CD4-positive, alpha-beta T cell treated with Interleukin-17A for 1 hour (primary cell): ENCODE measurements around the gene GNAI1.

ENCODE experiments used
- DNase-seq: peaks from one replicate; pipeline ENCODE4 v3.0.0-alpha.2; 2020

The GNAI1 gene

DNA sequence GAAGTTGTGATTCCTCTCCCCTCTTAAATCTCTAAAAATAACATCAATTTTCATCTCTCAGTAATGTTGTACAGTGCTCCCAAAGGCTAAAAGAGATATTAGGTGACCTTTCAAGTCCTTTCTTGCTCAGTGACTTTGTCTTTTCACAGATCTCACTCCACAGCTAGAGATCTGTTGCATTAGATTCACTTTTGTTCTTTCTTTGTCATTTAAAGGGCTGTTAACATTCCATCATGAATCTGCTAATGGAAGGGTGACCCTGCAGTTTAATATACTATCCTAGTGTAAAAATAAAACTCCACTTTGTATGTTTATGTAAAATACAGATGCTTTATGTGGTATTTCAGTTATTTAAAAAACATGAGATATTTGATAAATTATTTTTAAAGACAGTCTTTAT is 30.5 kb downstream of the GNAI1 start:
- no peak for DNase-seq

DNA sequence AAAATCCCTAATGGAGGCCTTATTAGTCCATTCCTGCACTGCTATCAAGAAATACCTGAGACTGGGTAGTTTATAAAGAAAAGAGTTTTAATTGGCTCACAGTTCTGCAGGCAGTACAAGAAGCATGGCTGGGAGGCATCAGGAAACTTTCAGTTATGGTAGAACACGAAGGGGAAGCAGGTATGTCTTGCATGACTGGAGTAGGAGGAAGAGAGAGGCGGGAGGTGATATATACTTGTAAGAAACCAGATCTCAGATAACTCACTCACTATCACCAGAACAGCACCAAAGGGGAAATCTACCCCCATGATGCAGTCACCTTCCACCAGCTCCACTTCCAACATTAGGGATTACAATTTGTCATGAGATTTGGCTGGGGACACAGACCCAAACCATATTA is 35.8 kb downstream of the GNAI1 start:
- DNase-seq = no peak

DNA sequence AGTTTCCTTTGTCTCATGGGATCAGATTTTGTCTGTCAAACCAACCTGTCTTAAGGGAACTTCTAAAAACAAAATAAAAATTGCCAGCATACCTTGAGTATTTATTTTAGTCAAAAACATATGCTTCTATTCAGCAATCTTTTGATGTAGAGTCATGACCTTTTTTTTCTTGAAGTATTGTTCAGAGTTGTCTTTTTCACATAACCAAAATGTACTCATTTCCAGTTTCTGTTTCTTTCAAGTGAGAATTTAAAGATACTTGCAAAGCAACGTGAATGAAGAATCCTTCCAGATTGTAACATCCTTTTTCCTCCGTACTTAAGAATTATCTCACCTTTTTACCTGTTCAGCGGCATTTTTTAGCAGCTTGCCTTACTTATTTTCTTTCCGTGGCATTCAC is 37.8 kb downstream of the GNAI1 start:
- no peak for DNase-seq

DNA sequence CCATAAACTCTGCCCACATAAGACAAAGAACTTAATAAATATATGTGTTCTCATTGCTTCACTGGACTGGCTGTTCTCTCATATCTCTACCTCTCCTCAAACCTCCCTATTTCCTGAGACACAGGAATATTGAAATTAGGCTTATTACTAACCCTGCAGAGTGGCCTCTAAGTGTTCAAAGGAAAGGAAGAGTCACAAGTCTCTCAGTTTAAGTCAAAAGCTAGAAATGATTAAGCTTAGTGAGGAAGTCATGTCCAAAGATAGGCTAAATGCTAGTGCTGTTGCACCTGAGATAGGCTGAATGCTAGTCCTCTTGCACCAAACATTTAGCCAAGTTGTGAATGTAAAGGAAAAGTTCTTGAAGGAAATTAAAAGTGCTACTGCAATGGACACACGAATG is 41.1 kb downstream of the GNAI1 start:
- no peak for DNase-seq

DNA sequence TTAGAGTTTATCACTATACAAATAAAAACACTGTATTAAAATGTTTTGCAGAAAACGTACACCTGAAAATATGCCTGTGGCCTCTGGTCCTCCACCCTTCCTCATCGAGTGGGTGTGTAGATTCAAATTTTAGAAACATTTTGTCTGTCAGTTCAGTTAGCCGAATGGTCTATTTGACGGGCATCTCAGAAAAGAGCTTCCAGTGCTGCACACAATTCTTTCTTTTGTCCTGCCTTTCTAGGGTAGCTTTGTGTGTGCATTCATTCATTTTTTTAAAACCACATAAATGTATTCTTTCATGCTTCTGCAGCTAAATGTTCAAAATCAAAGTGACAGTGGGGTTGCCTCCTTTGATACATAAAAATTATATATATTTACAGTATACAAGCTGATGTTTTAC is 46.8 kb downstream of the GNAI1 start:
- no peak for DNase-seq

DNA sequence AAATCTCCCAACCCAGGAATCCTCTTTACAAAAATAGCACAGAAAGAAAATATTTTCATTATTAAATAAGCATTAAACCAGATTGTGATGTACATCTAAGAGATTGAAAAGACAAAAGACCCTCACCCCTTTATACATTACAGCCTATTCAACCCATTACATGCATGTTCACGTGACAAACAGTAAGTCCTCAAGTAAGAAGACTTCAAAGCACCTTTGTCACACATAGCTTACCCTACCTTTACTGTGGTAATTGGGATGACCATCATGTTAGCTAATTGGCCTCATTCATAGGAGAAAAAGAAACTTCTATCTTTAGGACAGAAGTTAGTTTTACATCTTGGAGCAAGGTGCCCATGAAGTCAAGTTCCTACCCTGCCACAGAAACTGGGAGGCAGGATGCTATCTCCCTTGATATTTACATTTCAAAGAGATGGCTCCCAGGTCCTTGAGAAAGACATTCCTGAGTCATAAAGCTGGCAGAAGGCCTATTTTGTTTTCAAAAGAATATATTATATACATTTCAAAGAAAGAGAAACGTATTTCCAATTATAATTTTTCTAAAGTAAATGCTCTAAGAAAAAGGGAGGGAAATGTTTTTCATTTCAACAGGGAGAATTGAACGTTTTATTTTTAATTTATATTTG is 48.1 kb downstream of the GNAI1 start:
- no peak for DNase-seq

DNA sequence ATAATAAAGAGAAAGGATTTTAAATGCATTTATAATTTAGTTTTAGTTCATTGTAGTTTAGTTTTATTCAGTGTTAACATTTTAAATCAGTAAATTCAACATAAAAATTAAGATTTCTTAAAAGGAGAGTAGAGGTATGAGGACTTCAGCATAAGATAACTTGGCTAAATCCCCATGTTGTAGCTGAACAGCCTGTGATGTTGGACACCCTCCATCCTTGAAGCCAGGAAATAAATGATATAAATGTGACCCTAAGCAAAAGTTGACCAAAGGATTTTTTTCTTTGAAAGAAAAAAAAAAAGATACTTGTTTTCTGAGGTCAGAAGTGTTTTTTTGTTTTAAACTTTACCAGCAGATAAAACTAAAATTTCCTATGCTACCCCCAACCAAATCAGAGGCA is 48.7 kb downstream of the GNAI1 start:
- no peak for DNase-seq

DNA sequence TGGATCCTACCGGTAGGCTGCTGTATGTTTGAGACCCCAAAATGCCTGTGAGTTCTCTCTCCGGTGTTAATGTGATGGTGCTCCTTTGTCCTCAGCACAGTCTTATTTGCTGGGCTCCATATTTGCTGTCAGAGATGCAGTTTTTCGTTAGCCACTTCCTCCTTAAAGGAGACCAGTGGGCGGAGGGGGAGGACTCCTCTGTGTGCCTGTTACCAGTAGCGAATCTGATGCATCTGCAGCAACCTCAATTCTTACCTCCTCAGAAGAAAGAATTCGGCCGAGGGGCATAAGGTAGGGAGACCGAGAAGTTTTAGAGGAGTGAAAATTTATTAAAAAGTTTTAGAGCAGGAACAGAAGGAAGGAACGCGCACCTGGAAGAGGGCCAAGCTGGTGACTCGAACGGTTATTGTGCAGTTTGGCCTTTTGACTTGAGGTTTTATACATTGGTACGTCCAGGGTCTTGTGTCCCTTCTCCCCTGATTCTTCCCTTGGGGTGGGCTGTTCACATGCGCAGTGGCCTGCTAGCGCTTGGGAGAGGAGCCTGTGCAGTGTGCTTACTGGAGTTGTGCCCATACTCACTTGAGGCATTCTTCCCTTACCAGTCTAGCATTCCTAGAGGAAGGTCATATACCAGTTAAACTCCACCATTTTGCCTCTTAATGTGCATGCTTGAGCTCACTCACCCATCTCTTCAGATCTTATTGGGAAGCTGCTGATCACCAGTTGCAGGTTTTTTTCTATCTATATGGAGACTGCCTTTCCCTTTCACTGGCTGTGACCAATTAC is 49.5 kb downstream of the GNAI1 start:
- no peak for DNase-seq

DNA sequence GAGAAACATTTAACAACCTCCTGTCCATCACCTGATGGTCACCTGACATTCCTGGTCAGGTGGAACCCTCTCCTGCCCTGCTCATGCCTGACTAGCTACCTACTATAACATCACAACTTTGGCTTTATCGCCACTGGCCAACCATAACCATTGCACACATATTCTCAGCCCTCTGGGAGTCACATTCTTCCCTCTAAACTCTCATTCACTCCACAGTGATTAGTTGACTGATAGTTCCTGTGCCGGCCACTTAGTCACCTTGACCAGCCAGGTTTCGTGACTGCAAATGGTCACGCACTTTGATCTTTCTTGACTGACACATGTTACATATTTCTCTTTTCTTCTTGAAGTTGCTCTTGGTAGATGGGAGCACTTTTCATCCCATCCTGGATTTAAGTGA is 50.1 kb downstream of the GNAI1 start:
- DNase-seq = no peak

DNA sequence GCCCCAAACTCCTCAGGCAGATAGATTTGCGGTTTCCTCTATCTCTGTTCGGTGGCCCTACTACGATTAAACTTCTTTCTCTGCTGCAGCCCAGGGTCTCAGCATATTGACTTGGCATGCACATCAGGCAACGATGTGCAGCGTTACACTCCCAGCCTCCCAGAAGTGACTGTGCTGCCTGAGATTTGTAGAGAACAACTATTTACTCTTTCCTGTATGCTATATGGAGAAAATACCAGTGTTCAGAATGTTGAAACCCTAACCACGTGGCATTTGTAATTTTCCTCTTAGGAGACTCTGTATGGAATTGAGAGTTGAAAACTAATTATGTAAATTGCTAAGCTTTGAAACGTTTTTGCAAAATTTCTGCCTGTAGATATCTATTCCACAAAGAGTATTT is 50.9 kb downstream of the GNAI1 start:
- DNase-seq = no peak

DNA sequence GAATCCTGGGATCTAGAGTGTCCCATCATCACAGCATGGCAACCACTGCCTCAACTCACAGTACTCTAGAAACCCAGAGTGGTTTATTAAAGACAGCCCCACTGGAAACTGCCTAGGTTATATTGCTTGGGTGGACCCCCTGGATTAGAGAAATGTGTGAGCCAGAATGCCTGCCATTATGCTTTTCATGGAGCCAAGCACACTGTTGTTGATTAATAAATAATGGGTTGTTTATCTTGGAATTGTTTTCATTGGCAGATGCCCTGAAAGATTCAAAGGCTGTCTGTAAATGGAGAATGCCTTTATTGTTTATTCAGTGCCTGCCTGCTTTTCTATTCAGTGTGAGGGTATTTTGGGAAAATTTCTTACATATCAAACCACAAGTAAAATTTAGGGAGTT is 52.1 kb downstream of the GNAI1 start:
- DNase-seq = no peak

DNA sequence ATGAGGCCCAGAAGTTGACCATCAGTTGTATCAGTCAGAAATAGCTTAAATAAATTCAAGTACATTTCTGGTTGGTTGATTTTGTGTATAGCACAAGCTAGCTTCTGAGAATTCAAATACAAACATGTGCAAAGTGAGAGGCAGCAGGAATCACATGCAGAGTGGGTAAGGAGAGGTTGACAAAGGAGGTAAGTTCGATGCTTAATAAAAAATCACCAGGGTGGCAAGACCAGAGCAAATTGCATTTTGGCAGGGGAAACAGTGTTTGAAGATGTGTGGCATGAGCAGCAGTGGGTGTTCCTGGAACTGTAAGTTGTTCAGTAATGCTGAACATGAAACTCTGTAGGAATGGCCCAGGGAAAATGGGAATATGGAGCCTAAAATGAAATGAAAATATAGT is 52.6 kb downstream of the GNAI1 start:
- DNase-seq = no peak

DNA sequence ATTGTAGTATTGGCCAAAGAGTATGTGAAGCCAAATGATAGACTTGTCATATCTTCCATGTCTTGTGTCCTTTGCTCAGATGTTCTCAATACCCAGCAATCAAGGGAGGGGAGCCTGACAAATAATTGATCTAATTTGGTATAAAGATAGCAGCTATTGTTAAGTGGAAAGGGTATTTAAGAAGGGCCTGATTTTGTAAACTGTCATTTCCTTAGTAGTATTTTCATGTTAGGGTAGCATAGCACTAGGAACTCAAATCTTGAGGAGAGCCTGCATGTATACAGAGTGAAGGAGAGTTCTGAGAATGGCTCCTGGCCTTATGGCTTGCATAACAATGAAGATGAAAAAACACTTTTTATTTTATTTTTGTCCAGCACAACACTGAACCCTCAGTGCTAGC is 53.1 kb downstream of the GNAI1 start:
- no peak for DNase-seq

DNA sequence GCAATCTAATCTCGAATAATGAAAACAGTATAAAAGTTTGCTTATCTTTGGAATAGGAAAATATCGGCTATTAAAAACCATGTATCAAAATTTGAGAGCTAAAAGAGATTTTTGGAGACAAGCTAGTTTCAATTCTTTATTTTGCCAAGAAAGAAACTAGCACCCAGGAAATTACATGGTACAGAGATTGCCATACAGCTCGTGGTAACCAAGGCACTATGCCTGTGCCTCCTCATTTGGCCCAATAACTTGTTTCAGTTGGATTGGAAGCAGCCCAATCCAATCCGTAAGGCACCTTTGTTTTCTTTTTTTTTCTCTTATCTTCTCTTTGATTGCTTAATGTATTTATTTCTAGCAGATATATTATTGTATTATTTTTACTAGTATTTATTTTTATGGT is 55.0 kb downstream of the GNAI1 start:
- no peak for DNase-seq

DNA sequence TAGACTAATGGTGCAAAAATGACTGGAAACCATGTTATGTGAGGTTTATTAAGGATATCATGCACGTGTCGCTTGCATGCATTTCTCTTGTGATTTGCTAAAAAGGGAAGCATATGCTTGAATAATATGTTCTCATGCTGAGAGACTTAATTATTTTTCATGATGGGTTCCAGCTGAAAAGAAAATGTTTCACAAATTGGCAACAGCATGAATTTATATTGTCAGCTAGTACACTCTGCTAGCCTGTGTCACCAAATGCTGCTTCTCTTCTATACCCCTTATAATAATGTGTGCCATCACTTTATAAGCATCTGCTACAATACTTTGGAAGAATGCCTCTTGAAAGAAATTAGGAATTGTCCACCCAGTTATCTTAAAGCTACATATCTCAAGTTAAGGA is 63.0 kb downstream of the GNAI1 start:
- DNase-seq = no peak

DNA sequence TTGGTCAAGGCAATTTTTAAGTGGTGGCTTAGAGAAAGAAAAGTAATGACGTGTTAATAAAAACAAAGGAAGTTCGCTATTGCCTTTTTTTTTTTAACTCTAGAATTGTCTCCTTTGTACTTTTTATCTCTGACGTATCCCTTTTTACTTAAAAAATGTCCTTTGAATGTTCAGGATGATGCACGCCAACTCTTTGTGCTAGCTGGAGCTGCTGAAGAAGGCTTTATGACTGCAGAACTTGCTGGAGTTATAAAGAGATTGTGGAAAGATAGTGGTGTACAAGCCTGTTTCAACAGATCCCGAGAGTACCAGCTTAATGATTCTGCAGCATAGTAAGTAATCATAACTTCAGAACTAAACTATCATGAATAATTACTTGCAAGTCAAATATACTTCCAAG is 64.4 kb downstream of the GNAI1 start:
- DNase-seq = no peak

DNA sequence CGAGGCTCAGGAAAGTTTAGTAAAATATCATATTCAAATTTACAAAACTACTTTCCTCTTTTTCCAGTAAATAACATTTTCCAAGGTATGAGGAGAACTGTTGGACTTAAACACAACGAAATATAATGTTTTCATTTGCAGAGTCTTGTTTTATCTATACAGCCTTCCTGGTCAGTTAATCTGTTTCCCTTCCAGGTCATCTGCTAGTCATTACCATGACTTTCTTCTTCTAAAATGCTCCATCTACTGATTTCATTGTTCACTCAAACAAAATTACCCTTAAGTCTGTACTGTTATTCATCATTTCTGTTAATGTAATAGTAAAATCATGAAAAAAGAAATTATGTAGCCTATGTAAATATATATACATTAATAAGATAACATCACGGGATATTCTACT is 69.8 kb downstream of the GNAI1 start:
- no peak for DNase-seq

DNA sequence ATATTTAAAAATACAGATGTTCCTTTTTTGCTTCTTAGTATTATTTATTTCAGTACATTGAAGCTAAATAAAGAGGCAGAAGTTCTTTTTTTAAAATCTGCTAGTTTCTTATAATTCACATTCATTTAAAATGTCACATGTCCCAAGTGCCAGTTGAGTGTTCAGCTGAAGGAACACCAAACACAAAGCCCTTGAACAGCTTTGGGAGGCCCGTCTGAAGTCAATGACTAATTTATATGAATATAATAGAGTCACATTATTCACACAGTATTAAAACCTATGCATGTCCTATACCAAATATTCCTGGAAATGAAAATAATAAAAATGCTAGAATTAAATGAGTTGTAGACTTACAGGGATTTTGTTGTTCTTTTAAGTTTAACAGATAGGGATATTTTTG is 70.3 kb downstream of the GNAI1 start:
- DNase-seq = no peak

DNA sequence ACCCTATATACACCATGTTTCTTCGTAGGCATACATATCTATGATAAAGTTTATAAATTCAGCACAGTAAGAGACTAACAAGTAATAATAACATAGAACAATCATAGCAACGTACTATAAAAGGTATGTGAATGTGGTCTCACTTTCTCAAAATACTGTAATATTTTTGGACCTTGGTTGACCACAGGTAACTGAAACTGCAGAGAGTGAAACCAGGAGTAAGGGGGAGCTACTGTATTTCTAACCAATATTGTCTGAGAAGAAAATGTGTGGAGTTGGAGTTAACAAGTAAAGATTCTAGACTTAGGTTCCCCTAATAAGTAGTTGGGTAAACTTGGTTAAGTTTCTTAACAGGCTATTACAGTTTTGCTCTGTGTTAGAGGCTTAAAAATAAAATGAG is 72.1 kb downstream of the GNAI1 start:
- DNase-seq = no peak

DNA sequence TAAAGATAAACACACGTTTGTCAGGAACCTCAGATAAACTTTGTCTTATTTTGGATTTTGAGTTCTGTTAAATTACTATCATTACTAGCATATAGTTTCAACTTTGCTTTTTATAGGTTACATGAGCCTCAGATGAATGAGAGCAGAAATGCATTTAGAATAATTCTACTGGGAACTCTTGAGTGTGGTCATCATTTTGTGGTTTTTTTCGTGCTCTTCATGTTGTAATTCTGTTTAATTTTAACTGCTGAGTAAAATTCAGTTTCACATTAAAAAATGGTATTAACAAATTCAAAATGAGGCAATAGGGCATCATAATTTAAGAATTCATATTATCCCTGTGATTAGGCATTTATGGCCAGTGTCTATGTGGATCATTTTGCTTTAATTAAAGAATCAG is 72.9 kb downstream of the GNAI1 start:
- DNase-seq = no peak

DNA sequence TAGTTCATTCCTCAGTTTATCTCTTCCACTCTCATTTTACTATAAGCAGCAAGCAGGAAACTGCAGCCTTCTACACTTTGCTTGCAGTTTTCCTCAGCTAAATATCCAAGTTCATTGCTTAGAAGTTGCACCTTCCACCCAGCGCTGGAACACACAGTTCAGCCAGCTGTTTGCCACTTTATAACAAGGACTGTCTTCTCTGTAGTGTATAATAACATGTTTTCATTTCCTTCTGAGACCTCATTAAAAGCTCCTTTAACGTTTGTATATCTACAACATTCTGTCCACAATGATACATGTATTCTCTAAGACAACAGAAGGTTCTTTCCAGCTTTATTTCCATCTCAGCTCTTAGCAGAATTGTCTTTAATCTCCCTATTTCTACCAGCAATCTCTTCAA is 74.1 kb downstream of the GNAI1 start:
- DNase-seq = no peak

DNA sequence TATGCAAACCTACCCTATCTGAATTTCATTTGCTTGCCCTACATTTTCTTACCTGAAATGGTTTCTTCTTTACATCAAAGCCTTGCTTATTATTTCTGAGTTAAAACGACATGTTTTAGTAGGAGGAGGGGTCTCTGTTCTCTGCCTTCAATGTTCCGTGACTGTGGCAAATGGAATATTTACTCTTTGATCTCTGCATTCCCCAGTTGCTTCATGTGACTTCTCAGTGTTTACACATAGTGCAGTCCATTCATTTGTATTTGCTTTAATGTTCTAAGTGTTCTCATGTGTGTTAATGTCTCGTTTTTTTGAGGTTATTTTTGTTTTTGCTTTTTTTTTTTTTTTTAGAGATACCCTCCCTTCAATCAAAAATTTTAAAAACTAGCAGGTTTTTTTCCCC is 75.8 kb downstream of the GNAI1 start:
- no peak for DNase-seq

DNA sequence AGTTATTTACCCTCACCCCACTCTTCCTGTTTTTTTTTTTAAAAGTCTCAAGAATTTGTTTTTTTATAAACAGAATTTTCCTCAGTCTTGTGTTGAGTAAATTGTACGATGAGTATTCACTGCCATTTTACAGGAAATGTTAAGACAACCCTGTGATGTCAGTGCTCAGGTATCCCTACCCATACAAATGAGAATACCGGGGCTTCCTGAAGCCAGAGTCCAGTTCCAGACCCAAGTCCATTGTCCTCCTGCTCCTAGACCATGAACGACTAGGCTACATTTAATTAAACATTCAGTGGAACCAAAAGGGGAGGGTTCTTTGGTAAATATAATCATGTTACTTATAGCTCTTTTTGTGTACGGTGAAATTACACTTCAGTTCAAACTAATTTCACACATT is 79.2 kb downstream of the GNAI1 start:
- no peak for DNase-seq

DNA sequence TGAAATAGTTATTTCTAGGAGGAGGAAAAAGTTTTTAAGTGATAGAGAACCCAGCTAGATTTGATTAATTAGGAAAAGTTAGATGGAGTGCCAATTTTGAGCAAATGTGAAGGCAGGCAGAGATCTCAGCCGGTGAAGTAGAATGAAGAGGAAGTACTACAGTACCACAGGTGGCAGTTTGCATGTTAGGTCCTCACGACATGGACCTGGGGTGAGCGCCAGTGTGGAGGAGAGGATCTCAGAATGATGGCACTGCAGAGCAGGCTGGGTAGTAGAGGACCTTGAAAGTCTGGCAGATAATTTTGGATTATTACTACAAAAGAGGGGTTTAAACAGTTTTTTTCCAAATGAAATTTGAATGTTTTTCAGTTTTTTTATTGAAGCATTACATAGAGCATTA is 81.1 kb downstream of the GNAI1 start:
- no peak for DNase-seq
